ENCODE results near the gene HSD11B1. TPM values are rescaled to one million over a fixed set of nuclear protein-coding genes. Genes with fewer than 3 reads are reported as not detected.

The HSD11B1 gene
- total and polyA plus RNA-seq, 2 of the 4 experiments (the other 2 are of a cell fraction), result 0.41 to 0.72 TPM

GRCh38 chr1:209774592-209774991 lies 69.9 kb downstream of the HSD11B1 start:
- Histone ChIP-seq H2BK20ac (ENCODE audit: low read depth, low read length) (no peak overlapping the region), H3K14ac (replicated peaks; ENCODE audit: low read depth, low read length) (no peak overlapping the region), H3K56ac (ENCODE audit: extremely low read depth, insufficient read depth, low read length) (no peak overlapping the region), H2AFZ (replicated peaks; ENCODE audit: low read length, poor library complexity) (no peak overlapping the region), H2BK5ac (ENCODE audit: low read depth, low read length, poor library complexity, severe bottlenecking) (no peak overlapping the region), H3K23ac (ENCODE audit: low read depth, low read length) (no peak overlapping the region), H4K5ac (ENCODE audit: low read depth, low read length) (no peak overlapping the region), H3K27me3 (ENCODE audit: control insufficient read depth, insufficient read depth, low read length) (no peaks in the 10 kb centered on the region), H3K36me3 (ENCODE audit: control insufficient read depth, insufficient read depth, low read length) (no peaks in the 10 kb centered on the region), H3K4me1 (ENCODE audit: control insufficient read depth, insufficient read depth, low read length) (peaks cover 3% of the 10 kb centered on the region), H3K18ac (ENCODE audit: low read depth, low read length) (no peak overlapping the region), H3K79me1 (ENCODE audit: low read depth in 1 of 2, low read length in 2 of 2) (peaks cover 0 to 12% of the 10 kb centered on the region in 2 experiments; a peak in 2 of 4 replicates), H3K4ac (ENCODE audit: low read depth, low read length) (no peak overlapping the region), H2AK5ac (ENCODE audit: low read depth, low read length) (no peak overlapping the region), H3K9ac (ENCODE audit: low read depth, low read length) (no peak overlapping the region), H2BK15ac (ENCODE audit: low read depth, low read length) (no peak overlapping the region), H2AK9ac (replicated peaks; ENCODE audit: low read depth, low read length, poor library complexity) (no peak overlapping the region), H4K8ac (ENCODE audit: low read depth in 2 of 2, low read length in 2 of 2) (no peak overlapping the region), H3K4me3 (ENCODE audit: insufficient read depth, low read depth, low read length) (no peak overlapping the region), H4K91ac (ENCODE audit: insufficient read depth, low read depth, low read length) (no peak overlapping the region), H4K20me1 (ENCODE audit: insufficient read depth, low read length) (no peaks in the 10 kb centered on the region), H3K27ac (ENCODE audit: insufficient read depth, low read length) (no peak overlapping the region), H3K4me2 (ENCODE audit: low read depth, low read length) (no peak overlapping the region), H3K9me1 (ENCODE audit: insufficient read depth, low read length) (peaks cover 20% of the 10 kb centered on the region), H2BK120ac (ENCODE audit: low read depth, low read length) (no peak overlapping the region), H3K9me3 (ENCODE audit: control insufficient read depth, insufficient read depth, low read length) (no peaks in the 10 kb centered on the region)
- ChIA-PET CTCF (no interaction called here), POLR2A (ENCODE audit: unreplicated experiment) (no interaction called here)
- no peak for TF ChIP-seq RAD21 (IDR thresholded peaks at IDR 0.05; ENCODE audit: low read length)
- no peak for TF ChIP-seq MAFK (IDR thresholded peaks at IDR 0.05; ENCODE audit: low read depth, low read length)
- TF ChIP-seq USF2 (IDR thresholded peaks at IDR 0.05; ENCODE audit: low read depth, low read length), result no peak
- in situ Hi-C loops (cut with MboI; ENCODE audit: low sequenced_read_pairs) (no loop called here), intact Hi-C loops (cut with micrococcal nuclease) (no loop called here), dilution Hi-C loops (cut with HindIII; ENCODE audit: low sequenced_read_pairs, unreplicated experiment) (no loop called here)
- DNase-seq (no peak), ATAC-seq (ENCODE audit: low read depth) (no peak)
- WGBS, 2 experiments (ENCODE audit: extremely low coverage in 2 of 2, insufficient read length in 1 of 2), result no CpG with 5 or more reads among the region's 1 CpG
- no TSS peak for BruUV-seq (replicated peaks)

All from IMR-90 (cell line).